Coronary artery (tissue), 2 donors: ENCODE results near the gene RPS27L.

Source experiments
- DNase-seq: peaks from one replicate; pipeline ENCODE4 v3.0.0-alpha.2; 2017; ENCODE audit warnings: low spot score
- H3K27ac ChIP-seq, 2 donors: fragments of 200-600 bp; sonication (generic); one replicate each; pipeline ENCODE4 v1.5.1; 2016 to 2019
- H3K4me3 ChIP-seq: fragments of 200-600 bp; sonication (generic); 2 replicates; pipeline ENCODE4 v1.5.1; 2016; ENCODE audit warnings: mild to moderate bottlenecking, moderate library complexity
- TF ChIP-seq, protein P1 (sequence below): fragments of 200-600 bp; sonication (generic); IDR thresholded peaks from one replicate; pipeline ENCODE4 v1.5.1; 2019; ENCODE audit warnings: antibody characterized with exemption

Gene RPS27L

DNA sequence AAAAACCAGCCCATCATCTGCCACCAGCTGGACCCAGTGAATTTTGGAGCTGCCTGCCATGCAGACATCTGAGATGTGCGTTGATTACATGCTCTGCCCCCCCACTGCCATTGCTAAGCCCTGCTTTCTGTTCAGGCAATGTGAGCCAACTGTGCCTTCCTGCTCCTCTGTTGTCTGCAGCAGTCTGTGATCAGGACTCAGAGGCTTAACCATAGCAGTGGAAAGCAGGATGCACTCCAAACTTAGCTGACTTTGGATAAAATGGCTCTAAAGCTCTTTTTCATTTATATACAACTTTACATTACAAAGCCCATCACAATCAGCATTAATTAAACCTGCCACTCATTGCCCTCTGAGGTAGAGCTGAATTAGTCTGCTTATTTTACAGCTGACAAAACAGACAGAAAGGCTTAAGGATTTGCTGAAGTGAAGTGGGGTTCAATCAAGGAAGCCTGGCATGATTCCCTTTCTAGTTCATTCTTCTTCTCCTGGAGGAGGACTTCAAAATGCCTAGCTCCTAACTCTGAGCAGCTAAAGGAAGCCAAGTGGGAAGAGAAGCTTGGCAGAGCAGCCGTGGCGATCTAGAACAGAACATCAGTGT, 15.7 kb upstream of the RPS27L start:
- DNase-seq: no peak
- H3K27ac ChIP-seq: no peak overlapping the region
- H3K4me3 ChIP-seq: no peak overlapping the region
- TF ChIP-seq, protein P1, sequence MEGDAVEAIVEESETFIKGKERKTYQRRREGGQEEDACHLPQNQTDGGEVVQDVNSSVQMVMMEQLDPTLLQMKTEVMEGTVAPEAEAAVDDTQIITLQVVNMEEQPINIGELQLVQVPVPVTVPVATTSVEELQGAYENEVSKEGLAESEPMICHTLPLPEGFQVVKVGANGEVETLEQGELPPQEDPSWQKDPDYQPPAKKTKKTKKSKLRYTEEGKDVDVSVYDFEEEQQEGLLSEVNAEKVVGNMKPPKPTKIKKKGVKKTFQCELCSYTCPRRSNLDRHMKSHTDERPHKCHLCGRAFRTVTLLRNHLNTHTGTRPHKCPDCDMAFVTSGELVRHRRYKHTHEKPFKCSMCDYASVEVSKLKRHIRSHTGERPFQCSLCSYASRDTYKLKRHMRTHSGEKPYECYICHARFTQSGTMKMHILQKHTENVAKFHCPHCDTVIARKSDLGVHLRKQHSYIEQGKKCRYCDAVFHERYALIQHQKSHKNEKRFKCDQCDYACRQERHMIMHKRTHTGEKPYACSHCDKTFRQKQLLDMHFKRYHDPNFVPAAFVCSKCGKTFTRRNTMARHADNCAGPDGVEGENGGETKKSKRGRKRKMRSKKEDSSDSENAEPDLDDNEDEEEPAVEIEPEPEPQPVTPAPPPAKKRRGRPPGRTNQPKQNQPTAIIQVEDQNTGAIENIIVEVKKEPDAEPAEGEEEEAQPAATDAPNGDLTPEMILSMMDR: no peak

DNA sequence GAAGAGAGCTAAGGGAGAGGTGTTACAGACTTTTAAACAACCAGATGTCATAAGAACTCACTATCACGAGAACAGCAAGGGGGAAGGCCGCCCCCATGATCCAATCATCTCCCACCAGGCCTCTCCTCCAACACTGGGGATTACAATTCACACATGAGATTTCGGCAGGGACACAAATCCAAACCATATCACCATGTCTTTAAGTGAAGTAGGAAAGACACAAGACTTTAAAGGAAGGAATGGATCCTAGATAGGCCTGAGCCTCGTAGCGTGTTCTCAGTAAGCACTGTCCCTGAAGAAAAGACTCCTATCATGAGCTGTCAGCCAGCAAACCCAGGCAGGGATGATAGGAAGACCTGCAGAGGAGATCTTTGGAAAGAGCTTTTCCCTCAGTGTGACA, 15.1 kb upstream of the RPS27L start:
- DNase-seq: no peak
- TF ChIP-seq, protein P1: no peak
- no peak overlapping the region for H3K27ac ChIP-seq
- no peak overlapping the region for H3K4me3 ChIP-seq

GRCh38 chr15:63169788-63170187, 12.5 kb upstream of the RPS27L start:
- no peak for DNase-seq
- Histone ChIP-seq H3K27ac (no peak overlapping the region), H3K4me3 (no peak overlapping the region)
- TF ChIP-seq, protein P1: no peak

DNA sequence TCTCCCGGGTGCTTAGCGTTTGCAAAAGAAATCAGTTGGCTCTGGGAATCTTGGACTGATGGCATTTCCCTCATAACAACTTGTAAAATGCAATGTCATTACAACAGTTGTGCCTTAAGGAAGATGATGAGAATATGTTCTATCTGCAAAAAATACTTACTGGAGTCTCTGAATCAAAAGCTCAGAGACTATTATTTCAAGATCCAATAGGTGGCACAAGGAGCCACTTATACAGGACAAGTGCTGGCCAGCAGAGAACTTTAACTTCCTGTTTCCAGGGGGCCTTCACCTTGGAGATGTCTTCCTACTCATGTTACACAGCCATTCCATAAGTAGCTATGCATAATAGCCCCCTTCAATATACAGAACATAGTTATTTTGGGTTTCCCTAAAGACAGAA, 8.9 kb upstream of the RPS27L start:
- TF ChIP-seq, protein P1: no peak
- Histone ChIP-seq H3K27ac (no peak overlapping the region), H3K4me3 (no peak overlapping the region)
- DNase-seq: no peak

DNA sequence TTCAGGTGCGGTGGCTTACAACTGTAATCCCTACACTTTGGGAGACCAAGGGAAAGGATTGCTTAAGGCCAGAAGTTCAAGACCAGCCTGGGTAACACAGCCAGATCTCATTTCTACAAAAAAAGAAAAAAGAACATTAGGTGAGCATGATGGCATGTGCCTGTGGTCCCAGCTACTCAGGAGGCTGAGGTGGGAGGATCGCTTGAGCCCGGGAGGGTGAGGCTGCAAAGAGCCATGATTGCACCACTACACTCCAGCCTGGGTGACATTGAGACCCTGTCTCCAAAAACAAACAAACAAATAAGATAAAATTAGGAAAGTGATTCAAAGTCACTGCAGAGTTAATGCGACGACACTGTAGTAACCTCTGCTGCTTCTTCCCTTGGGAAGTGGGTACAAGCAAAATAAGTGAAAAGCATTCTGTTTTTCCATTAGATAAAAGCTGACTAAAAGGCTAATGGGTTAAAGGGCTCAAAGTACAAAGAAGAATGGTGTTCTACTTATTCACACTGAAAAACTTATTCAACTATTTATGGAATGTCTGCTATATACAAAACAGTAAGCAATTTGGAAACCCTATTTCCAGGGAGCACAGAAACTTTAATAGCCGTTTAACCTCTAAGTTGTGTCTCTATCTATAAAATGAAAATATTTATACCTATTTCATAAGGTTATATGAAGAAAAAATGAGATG, 8.0 kb upstream of the RPS27L start:
- Histone ChIP-seq H3K27ac (no peak overlapping the region), H3K4me3 (no peak overlapping the region)
- DNase-seq: no peak
- TF ChIP-seq, protein P1: no peak

DNA sequence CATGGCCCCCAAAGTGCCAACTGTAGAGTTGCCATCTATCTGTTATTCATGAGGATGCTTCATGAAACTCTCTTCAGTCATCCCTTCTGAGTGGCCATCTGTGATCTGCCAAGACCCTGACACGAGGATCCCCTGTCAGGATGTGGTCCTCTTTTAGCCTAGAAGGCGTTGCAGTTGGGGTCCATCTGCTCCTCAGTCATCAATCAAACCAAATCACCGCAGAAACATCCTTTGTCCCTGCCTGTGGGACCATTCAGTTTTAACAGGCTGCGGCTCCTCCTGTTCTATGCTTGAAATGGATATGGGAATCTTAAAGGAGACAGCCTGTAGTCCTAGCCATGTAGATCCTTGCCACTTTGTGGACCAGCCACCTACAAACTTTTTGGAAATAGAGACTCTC, 5.9 kb upstream of the RPS27L start:
- Histone ChIP-seq H3K27ac (no peak overlapping the region), H3K4me3 (no peak overlapping the region)
- TF ChIP-seq, protein P1: no peak
- DNase-seq: no peak

- TF ChIP-seq, protein P1: no peak
- H3K4me3 ChIP-seq: no peak overlapping the region
- no peak for DNase-seq
Measured at GRCh38 chr15:63160638-63161037, 3.4 kb upstream of the RPS27L start.

More at GRCh38 chr15:63160638-63161037, 3.4 kb upstream of the RPS27L start:
- H3K27ac ChIP-seq: no peak overlapping the region
